ENCODE measurements around the gene SLC17A9.

SLC17A9 gene

DNA sequence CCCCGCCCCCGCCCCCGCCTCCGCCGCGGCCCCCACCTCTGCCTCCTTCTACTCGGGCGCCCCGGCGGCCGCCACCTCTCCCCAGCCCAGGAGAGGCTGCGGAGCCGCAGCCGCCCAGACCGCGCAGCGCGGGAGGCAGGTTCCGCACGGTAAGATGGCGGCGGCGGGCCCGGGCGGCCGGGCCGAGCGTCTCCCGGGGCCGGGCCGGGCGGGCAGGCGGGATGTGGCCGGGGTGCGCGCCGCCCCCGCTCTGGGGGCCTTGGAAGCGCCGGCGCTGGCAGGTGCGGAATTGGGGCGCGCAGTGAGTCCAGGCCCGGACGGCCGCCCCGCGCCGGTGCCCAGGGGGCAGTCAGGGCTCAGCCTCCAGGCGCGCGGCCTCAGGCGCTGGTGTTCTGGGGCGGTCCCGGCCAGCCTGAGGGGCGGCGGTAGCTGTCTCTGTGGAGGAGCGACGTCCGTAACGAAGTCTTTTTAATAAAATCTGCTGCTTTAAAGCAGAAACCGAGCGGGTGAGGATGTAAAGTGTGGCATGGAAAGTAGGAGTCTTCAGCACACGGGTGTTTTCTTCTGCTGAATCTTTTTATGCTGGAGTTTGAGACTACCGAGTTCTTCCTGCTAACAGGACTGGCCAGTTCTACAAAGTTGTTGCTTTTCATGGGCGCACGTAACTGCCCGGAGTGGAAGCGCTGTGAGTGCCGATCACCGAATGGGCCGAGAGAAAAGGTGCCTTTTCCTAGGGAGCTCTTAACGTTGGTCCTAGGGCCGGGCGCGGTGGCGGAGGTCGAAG is 14.2 kb upstream of the SLC17A9 start, which contains the start of gene GID8:
GID8 (plus strand) TSS at position 43 of the 784 bp plus-strand sequence. CDS start 3,356 bp downstream, outside the sequence.
- DNase-seq = no peak

DNA sequence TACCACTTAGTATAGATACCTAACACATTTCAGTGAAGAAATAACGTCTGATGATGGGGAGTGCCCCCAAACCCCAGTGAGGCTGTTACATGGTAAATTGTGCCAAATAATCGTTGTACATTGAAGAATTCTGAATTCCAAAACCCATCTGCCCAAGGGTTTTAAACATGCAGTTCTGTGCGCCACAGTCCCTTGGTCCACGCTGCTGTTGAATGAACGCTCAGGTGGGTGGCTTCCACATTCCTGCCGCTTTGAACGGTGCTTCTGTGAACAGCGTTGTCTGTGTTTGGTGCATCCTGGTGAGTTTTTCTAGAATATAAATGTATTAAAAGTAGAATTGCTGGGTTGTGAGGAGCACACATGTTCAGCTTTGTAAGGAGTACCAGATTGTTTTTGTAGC is 11.6 kb upstream of the SLC17A9 start:
- no peak for DNase-seq

DNA sequence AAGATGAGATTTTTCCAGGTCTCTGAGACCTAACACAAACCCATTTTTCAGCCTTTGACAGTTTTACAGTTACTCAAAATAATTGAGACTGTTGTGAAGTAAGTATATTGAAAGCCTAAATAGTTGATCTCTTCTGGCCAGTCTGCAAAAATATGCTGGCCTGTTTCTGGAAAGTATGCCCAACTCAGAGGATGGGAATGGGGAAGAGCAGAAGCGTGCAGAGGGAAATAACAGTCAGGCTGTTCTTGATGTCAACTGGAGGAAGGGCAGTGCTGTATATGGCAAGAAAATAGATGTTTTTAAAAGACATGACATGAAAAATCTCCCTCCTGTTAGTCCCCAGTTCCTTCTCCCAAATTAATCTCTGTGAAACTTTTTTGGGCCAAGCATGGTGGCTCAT is 10.7 kb upstream of the SLC17A9 start:
- DNase-seq = no peak

DNA sequence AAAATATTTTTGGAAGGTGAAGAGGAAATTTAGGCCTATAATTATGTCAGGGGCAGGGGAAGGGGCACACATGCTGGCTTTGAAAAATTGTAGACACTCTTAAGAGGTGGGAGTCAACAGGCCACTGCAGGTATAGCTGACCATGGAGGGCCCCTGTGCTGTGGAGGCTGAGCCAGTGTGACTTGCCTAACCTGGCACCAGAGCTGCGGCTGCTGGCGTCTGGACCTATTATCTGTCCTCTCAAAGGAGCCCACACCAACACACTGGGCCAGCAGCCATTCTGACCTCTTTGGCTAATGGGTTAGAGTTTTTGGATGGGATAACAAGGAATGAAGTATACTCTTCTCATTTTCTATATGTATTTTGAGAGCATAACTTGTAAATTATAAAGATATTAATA is 10.1 kb upstream of the SLC17A9 start:
- no peak for DNase-seq

DNA sequence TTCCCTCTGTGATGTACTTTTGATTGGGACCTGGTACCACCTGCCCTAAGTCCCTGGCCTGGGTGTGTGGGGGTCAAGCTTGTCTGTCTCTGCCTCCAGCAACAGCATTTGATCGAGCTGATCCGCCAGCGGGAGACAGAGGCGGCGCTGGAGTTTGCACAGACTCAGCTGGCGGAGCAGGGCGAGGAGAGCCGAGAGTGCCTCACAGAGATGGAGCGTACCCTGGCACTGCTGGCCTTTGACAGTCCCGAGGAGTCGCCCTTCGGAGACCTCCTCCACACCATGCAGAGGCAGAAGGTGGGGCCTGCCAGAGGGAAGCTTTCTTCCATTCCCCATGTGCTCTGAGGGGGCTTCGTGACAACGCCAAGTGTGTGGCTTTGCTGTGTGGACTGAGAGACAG is 9.1 kb upstream of the SLC17A9 start:
- no peak for DNase-seq

DNA sequence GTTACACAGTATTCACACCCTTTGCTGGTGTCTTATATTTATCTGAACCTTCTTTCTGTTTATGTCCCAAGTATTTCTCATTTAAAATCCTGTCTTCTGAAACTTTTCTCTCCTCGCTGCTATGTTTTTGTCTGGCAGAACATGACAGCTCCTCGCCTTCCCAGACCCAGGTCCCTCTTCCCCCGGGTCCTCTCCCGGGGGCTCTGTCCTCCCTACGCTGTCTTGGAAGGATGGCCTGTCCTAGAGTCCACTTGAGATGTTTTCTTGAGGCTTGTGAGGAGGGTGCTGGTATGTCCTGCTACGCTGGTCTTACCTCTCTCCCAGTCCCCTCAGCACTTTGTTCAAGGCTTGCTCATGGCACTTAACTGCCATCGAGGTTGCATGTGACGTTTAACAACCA is 8.3 kb upstream of the SLC17A9 start:
- DNase-seq = no peak

DNA sequence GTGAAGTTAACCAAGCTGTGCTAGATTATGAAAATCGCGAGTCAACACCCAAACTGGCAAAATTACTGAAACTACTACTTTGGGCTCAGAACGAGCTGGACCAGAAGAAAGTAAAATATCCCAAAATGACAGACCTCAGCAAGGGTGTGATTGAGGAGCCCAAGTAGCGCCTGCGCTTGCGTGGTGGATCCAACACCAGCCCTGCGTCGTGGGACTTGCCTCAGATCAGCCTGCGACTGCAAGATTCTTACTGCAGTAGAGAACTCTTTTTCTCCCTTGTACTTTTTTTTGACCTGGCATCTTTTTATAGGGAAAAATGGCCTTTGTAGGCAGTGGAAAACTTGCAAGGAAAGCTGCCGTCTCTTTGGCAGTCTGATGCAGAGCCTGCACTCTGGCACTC is 7.8 kb upstream of the SLC17A9 start:
- no peak for DNase-seq

DNA sequence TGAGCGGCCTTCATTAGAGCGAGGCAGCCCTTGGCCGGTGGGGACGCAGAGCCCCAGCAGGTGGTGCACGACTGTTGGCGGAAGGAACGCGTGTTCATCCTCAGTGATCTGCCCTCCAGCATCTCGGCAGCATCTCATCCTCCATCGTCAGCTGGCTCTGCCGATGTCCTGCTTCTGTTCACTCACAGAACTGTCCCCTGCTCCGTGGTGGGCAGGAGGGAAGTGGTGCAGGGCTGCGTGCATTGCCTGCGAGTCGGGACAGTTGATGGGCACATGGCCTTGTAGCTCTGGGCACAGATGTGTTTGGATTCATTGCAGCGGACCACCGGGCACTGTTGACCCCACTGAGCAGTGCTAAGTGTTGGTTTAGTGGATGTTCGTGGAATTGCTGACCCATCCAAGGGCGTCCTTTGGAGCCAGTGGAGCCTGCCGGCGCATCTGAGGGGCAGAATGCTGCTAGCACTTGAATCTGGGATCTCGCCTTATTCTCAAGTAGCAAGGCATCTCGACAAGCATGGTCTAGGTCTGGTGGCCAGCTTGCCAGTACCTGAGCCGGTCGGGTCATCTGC is 6.7 kb upstream of the SLC17A9 start:
- DNase-seq = no peak

DNA sequence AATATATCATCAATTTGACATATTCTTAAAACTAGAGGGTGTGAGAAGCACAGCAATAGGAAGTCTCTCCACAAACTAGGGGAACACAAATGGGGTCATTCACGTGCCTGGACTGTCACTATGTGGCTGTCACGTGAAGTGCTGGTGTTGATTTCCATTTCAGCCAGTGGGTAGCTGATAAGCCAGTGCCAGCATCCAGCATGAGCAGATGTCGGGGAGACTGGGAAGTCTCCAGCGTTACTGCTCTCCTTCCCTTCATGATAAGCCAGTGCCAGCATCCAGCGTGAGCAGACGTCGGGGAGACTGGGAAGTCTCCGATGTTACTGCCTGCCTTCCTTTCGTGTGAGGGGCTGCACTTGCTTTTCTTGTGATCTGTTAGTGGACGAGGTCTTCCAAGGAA is 5.6 kb upstream of the SLC17A9 start:
- no peak for DNase-seq

DNA sequence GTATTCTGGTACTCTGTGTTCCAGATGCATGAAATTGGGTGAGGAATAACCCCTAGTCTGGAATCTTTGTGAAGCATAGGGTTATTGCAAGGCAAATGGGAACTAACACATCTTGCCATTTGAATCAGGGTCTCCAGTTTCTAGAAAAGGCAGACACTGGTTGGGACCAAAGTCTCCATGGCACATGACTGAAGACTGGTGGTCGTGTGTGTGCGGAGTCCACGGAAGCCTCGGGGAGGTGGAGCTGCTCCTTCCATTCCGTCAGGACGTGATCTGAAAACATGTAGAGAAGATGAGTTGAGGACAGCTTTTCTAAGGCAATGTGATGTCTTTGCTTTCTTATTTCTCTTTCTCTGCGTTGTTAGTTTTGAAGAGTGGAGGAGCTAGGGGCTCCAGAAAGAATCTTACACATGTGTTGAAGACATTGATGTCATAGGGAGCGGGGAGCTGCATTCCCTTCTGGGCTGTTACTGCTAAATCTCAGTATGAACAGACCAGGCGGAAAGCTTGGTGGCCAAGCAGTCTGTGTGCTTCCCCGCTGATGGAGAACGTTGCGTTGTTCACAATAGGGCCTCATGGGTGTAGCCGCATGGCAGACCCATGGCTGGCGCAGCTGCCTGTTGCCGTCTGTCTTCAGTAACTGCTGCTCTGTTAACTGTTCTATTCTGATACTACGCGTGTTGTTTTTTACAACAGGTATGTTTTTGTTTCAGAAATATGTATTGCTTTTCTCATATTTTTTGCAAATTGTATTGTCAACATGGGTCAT is 4.8 kb upstream of the SLC17A9 start:
- DNase-seq = no peak

DNA sequence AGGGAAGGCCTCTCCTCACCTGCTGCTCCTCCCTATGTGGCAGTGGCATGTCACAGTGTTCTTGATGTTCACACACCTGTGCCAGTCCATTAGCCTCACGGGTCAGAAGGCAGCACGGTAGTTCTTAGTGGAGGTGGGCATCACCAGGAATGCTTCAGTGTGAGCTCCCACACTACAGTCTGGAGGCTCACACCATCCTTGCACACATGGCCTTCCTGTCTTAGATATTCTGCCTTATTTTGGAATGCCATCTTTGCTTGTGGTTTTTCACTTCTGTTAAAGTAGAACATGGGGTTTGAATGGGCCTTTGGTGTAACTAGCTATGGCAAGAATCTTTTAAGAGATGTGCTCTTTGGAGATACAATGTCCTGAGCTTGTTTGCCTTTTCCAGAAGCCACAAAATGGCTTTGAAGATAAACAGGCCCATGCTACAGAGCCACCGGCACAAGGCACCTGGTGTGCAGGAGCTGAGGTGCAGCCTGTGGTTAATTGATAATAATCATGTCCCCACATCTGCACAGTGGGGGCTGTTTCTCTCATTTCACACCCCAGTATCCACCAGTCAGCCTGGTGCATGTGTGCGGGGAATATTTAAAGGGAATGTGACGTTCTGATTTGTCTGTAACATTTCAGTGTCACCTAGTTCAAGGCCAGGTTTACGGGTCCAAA is 3.2 kb upstream of the SLC17A9 start:
- DNase-seq = no peak

DNA sequence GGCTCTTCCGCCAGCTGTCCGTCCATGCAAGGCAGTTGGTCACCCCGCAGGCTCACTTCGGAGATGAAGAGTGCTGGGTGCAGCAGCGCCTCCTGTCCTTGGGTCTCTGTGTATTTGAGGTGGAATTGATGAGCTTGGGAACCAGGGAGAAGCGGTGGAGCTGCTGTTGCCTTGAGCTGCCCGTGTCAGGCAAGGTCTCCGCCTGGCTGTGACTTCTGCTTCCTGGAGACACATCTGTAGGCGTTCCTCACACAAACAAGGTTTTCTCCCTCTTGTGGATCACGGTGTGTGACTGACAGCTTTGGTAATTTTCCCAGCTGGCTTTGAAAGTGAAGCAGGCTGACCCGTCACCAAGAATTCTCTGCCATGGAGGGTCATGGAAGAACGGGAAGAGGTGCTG is 2.5 kb upstream of the SLC17A9 start:
- DNase-seq = no peak

DNA sequence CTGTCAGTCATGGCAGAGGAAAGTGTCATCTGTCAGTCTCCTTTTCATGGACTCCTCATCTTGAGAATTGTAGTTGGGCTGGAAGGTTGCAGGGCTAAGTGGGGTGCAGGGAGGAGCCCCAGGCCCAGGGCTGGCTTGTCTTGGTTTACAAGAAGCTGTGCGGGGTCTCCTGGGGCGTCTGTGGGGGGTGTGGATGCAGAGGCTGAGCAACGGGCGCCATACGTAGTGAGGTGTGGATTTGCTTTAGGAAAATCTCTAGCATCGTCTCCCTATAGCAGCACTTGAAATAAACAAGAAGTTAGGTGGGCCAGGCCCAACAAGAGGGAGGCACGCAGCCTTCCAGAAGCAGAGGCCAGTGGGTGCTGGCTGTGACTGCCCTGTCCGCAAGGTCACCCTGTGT is 1.8 kb upstream of the SLC17A9 start:
- no peak for DNase-seq

DNA sequence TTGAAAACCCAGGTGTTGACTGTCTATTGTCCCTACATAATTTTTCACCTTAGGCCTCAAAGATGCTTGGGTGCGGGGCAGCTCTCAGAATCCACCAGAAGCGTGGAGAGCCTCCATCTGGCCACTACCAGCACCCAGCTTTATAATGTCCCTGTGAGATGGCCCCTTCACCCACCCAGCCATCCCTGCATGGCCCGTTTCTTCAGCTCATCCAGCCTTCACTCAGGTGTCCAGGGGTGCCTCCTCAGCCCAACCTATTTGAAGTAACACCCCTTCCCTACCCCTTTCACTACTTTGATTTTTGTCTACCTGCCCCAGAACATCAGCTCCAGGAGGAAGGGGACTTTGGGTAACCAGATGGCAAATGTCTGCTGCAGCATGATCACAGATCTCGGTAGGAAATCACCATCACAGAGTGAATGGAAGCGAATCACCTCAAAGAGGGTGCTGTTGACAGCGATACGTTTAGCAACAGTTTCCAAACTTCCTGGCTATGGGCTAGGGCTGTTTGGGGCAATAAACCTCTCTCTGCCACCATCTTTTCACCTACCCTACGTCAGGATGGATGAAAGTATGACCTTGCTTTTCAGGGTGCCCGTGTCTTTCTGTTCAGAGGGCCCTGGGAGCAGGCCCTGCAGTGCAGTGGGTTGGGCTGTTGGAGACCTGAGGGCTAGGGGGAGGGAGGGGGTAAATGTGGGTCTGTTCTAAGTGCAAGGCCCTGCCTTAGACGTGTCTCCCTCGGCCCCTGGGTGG is 1.2 kb upstream of the SLC17A9 start:
- DNase-seq = no peak

DNA sequence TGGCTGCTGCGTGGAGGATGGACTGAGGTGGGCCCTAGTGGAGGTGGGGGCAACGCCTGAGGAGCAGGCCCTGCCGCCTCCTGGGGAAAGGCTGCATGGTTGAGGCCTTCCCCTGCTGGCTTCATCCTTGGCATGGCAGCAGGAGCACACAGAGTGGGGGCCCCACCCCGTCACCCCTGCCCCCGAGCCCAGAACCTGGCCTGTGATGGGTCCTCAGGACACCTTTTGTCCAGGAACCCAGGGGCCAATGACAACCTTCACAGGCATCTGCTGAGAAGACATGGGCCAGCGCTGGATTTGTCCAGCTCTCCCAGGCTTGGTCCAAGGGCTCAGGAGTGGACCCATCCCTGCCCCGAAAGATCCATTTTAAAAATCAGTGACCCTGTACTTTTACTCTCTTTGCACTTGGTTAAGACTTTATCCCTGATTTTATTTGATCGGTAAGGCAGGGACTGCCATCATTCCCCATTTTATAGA is 575 bp upstream of the SLC17A9 start:
- no peak for DNase-seq

DNA sequence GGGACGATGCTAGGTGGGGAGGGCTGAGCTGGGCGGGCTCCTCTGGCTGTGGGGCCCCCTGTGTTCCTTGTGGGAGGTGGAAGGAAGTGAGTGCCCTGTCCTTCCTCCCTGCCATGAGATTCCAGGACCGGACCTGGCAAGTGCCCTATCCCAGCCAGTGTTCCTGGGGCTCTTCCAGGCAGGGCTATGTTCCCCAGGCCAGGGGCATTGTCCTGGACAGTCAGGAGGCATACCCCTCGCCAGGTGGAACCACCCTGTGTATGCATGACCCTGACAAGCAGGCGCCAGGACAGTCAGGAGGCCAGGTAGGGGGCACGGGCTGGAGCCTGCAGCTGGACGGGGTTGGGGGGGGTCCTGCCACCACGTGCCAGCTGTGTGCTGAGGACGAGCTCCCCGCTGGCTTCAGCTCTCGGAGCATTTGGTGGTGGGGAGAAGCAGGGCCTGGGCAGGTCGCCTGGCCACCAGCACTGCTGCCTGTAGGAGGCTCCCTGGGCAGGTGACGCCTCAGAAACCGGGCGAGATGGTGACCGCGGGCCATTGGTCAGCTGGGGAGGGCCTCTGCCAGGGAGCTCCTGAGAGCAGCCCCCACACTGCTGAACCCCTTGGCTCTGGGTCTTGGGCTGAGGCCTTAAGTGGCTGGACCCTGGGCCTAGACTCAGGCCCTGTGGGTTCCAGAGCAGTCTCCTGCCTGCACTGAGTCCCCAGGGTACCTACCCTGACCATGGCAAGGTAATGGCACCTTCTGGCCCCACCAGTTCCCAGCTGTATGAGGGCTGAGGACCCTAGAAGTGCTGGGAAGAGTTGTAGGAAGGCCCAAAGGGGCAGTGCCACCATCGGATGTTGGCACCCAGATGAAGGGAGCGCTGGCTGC is 694 bp downstream of the SLC17A9 start:
- DNase-seq = no peak

DNA sequence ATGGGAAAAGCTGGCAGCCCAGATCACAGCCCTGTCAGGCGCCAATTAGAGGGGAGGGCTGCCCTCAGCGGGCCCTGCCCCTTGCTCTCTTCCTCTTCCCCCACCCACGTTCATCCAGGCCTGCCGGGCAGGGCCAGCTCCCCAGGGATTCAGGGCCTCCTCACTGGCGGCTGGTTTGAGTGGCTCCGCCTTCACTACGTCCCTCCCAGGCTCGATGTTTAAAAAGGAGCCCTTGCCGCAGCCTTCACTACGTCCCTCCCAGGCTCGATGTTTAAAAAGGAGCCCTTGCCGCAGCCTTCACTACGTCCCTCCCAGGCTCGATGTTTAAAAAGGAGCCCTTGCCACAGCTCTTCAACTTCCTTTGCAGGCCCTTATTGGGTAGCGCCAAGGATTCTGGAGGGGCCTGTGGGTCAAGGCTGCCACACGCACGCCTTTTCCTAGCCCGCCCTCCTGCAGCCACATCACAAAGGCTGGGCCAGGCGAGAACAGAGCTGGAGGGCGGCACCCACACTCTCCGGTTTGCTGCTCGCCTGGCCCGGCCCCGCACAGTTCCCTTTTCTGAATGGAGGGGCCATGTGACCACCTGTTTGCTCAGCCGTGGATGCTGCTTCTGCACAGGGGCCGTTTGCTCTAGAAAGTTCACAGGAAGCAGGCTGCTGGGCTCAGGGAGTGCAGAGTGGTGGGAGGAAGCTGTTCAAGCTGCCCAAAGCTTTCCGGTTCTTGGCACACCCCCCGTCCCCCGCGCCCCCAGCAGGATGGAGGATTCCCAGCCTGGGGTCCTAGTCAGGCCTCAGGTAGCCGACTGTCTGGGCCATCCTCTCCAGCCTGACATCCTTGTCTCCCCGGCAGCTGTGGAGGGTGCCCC is 1.6 kb downstream of the SLC17A9 start:
- DNase-seq = peak; percentile 82

DNA sequence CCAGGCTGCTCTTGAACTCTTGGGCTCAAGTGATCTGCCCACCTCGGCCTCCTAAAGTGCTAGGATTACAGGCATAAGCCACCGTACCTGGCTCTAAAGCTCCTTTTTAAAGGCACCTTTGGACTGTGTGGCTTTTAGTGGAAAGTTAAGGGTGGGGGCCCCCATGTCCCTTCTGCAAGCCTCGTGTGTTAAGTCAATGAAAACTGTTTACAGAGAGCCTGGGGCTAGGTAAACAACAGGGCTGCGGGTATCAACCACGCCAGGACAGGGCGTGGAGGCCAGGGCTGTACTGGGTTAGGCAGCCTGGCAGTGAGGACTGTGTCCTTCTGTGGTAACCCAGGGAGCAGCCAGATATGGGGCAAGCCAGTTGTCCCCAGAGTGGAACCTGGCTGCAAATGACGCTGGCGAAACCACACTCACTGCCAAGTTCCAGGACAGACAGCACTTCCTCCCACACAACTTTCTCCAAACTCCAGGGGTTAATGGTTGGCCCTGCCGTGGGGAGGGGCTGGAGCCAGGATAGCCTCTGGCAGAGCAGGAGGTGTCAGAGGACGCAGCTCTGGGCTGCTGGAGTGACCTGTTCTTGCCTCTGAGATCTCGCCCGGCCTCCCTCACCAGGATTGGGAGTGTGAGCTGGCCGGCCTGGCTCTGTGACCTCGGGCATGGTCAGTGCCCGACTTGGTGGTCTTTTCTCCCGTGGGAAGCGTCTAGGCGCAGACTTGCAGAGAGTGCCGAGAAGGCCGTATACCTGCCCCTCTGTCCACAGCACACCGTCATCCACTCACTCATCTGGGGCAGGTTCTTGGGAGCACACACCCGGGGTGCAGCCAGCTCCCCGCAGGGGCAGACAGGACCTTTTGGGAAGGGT is 3.2 kb downstream of the SLC17A9 start:
- DNase-seq = no peak

DNA sequence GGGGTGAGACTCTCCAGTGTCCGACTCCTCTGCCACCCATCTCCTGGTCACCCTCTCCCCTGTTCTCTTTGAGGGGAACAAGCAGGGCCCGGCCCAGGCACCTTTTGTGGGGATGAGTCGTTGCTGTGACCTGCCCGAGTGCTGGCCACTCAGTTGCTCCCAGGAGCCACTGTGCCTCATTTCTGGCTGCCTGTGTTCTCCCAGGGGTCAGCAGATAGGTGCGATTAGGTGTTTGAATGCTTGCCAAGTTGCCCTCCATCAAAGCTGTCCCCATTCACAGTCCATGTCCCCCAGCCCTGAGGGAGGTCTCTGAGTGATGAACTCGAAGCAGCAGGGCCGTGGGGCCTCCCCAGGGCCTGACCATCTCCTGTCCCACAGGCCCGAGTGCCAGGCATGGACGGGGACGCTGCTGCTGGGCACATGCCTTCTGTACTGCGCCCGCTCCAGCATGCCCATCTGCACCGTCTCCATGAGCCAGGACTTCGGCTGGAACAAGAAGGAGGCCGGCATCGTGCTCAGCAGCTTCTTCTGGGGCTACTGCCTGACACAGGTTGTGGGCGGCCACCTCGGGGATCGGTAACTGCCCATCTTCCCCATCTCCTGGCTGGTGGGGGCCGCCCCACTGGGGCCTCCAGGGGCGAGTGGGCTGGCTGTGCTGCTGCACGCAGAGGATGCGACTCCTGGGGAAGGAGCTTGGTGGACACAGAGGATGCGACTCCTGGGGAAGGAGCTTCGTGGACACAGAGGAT is 4.1 kb downstream of the SLC17A9 start:
- DNase-seq = no peak

All from KG1 (cell line).